Thyroid gland (tissue), 4 donors: Measurements from ENCODE around the gene ZBTB7A. TPM values are rescaled to one million over a fixed set of nuclear protein-coding genes. Genes with fewer than 3 reads are reported as not detected.

Experiments used
- DNase-seq, 2 donors: peaks; one replicate each; pipeline ENCODE4 v3.0.0-alpha.2; 2019
- H3K27ac ChIP-seq, 3 donors: fragments of 200-600 bp; sonication (generic); 1 replicate in 2 of 3; 2 replicates in 1 of 3; pipeline ENCODE4 v1.5.1; 2016 to 2019; ENCODE audit warnings: mild to moderate bottlenecking in 1 of 3, moderate library complexity in 1 of 3
- H3K27me3 ChIP-seq: fragments of 200-600 bp; sonication (generic); one replicate; pipeline ENCODE4 v1.5.1; 2019
- H3K36me3 ChIP-seq, 2 donors: fragments of 200-600 bp; sonication (generic); one replicate each; pipeline ENCODE4 v1.5.1; 2016 to 2019
- H3K4me1 ChIP-seq, 2 donors: fragments of 200-600 bp; sonication (generic); one replicate each; pipeline ENCODE4 v1.5.1; 2017 to 2019
- H3K4me3 ChIP-seq, 3 donors: fragments of 200-600 bp; sonication (generic); replicated peaks in 1 of 3; 1 replicate in 2 of 3; 2 replicates in 1 of 3; pipeline ENCODE4 v1.5.1; 2016; ENCODE audit warnings: mild to moderate bottlenecking in 1 of 3
- H3K9me3 ChIP-seq: fragments of 200-600 bp; sonication (generic); one replicate; pipeline ENCODE4 v1.5.1; 2017
- CTCF ChIP-seq, 6 experiments: fragments of 200-600 bp in 3 of 6; fragments of 450-650 bp in 3 of 6; sonication (generic) in 3 of 6; IDR thresholded peaks; one replicate each; pipeline ENCODE4 v1.5.1; 2016 to 2019; ENCODE audit warnings: antibody characterized with exemption in 6 of 6, mild to moderate bottlenecking in 2 of 6, inconsistent platforms in 1 of 6, moderate library complexity in 1 of 6
- POLR2A ChIP-seq, 2 donors: fragments of 450-650 bp; IDR thresholded peaks; one replicate each; pipeline ENCODE4 v1.6.1; 2017; ENCODE audit warnings: antibody characterized with exemption in 2 of 2, mild to moderate bottlenecking in 2 of 2, moderate library complexity in 1 of 2
- WGBS, 2 donors: methylation state at CpG; one replicate each; pipeline ENCODE4 v1.1.5; 2017; 5-methylcytosine and 5-hydroxymethylcytosine counted together
- intact Hi-C: fragments of 100-400 bp; cut with DNase I; formaldehyde crosslinking; loops from one replicate; pipeline ENCODE4 v1.15.1; 2023
- total RNA-seq, 4 donors: library from RNA; depleted of rRNA; stranded (reverse); fragments of >200 nt; gene quantifications; one replicate each; pipeline ENCODE4 v1.2.3, GENCODE V29; 2016

The ZBTB7A gene
- total RNA-seq, 4 donors from 2014 or later, result 45.3 to 85.3 (median 54.9) TPM

GRCh38 chr19:4051175-4052101 is 15.3 kb downstream of the ZBTB7A start:
- H3K4me1 ChIP-seq, result peaks cover 6 to 16% of the 10 kb centered on the region in 2 donors
- H3K36me3 ChIP-seq, result peaks cover 37 to 38% of the 10 kb centered on the region in 2 donors
- intact Hi-C loops, result loop anchor here (5.0 kb wide), 1 partner anchor 34 kb away; no protein-coding TSS in a partner anchor
- no peak overlapping the region for H3K27ac ChIP-seq
- no peaks in the 10 kb centered on the region for H3K9me3 ChIP-seq
- TF ChIP-seq POLR2A (IDR thresholded peaks at IDR 0.05) (no peak), CTCF (IDR thresholded peaks at IDR 0.05) (no peak)
- no peaks in the 10 kb centered on the region for H3K27me3 ChIP-seq
- no peak for DNase-seq
- 88 to 91% methylated on average over 8 to 15 of the region's 15 CpGs for WGBS, 2 donors
- H3K4me3 ChIP-seq, result no peak overlapping the region

- WGBS, 2 donors, result 87 to 91% methylated on average over 10 to 15 of the region's 15 CpGs
- Histone ChIP-seq H3K4me3 (no peak overlapping the region), H3K4me1 (peaks cover 6 to 16% of the 10 kb centered on the region in 2 donors), H3K27me3 (no peaks in the 10 kb centered on the region), H3K36me3 (peaks cover 28 to 34% of the 10 kb centered on the region in 2 donors), H3K9me3 (no peaks in the 10 kb centered on the region), H3K27ac (no peak overlapping the region)
- DNase-seq, result no peak
- TF ChIP-seq POLR2A (IDR thresholded peaks at IDR 0.05), result no peak
- TF ChIP-seq CTCF (IDR thresholded peaks at IDR 0.05), result no peak
- intact Hi-C loops, result no loop called here
These were observed 17.3 kb downstream of the ZBTB7A start for GRCh38 chr19:4049432-4049831.

- no peak overlapping the region for H3K27ac ChIP-seq
- H3K4me1 ChIP-seq, result peaks cover 8 to 14% of the 10 kb centered on the region in 2 donors
- DNase-seq, result no peak
- no peak overlapping the region for H3K4me3 ChIP-seq
- H3K27me3 ChIP-seq, result no peaks in the 10 kb centered on the region
- WGBS, 2 donors, result 90 to 91% methylated on average over 30 to 33 of the region's 33 CpGs
- no peaks in the 10 kb centered on the region for H3K9me3 ChIP-seq
- intact Hi-C loops, result no loop called here
- no peak for TF ChIP-seq CTCF (IDR thresholded peaks at IDR 0.05)
- TF ChIP-seq POLR2A (IDR thresholded peaks at IDR 0.05), result no peak
- H3K36me3 ChIP-seq, result peaks cover 9 to 14% of the 10 kb centered on the region in 2 donors
These were observed 19.6 kb downstream of the ZBTB7A start for GRCh38 chr19:4046946-4047683.

GRCh38 chr19:4046362-4046691 is 20.4 kb downstream of the ZBTB7A start:
- no peaks in the 10 kb centered on the region for H3K27me3 ChIP-seq
- peaks cover 7 to 8% of the 10 kb centered on the region in 2 donors for H3K4me1 ChIP-seq
- H3K36me3 ChIP-seq, result peaks cover 4 to 14% of the 10 kb centered on the region in 2 donors
- TF ChIP-seq CTCF (IDR thresholded peaks at IDR 0.05) (no peak), POLR2A (IDR thresholded peaks at IDR 0.05) (no peak)
- 89 to 93% methylated on average over 7 of the region's 7 CpGs for WGBS, 2 donors
- no peak overlapping the region for H3K4me3 ChIP-seq
- no peaks in the 10 kb centered on the region for H3K9me3 ChIP-seq
- no peak overlapping the region for H3K27ac ChIP-seq
- intact Hi-C loops, result no loop called here
- DNase-seq, result no peak
